ENCODE measurements around the gene BANP. TPM values are rescaled to one million over a fixed set of nuclear protein-coding genes. Genes with fewer than 3 reads are reported as not detected.
"Not testable (repeated sequence)": the region's sequence is repeated elsewhere in the genome, so short reads cannot be mapped to it uniquely, and the experiment has no call there.

The BANP gene
- total and polyA plus RNA-seq, 4 experiments from 2014 or later = 10.7 to 72.7 (median 44.1) TPM

DNA sequence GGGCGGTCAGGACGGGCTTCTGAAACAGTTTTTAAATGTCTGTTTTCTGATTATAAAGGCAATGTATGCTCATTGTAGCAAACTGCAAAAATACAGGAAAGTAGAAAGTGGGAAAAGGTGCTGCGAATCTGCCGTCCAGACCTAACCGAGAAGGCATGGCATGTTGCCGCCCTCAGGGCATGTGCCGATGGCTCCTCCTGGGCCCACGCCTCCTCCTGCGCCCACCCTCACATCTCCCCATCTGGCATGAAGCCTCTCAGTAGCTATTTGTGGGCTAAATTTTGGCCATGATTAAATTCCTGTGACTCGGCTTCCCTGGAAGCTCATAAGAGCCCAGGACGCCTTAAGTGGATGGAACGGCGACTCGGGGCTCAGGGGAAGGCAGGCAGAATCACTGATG, 148.7 kb downstream of the BANP start:
- H3K4me1 ChIP-seq (ENCODE audit: insufficient read depth, low read length); H3K27ac Mint-ChIP-seq; H3K4me3 ChIP-seq (ENCODE audit: low read length in 2 of 2); H3K36me3 ChIP-seq (ENCODE audit: insufficient read depth, low read length); CTCF ChIA-PET (ENCODE audit: partially characterized antibody); H3K27ac ChIP-seq (ENCODE audit: low read depth, low read length); H3K27me3 ChIP-seq (ENCODE audit: insufficient read depth, low read length); H3K36me3 Mint-ChIP-seq; H3K4me3 Mint-ChIP-seq; H3K27me3 Mint-ChIP-seq; intact Hi-C loops (cut with micrococcal nuclease); H3K9me3 ChIP-seq (ENCODE audit: control insufficient read depth in 1 of 2, low read length in 2 of 2); H3K4me1 Mint-ChIP-seq; DNase-seq; POLR2A ChIA-PET (ENCODE audit: partially characterized antibody): not testable (repeated sequence)
- peaks cover 0 to 22% (median 12%) of the 10 kb centered on the region in 8 donors for H3K9me3 Mint-ChIP-seq

- H3K4me1 Mint-ChIP-seq; H3K36me3 ChIP-seq (ENCODE audit: insufficient read depth, low read length); intact Hi-C loops (cut with micrococcal nuclease); H3K4me3 ChIP-seq (ENCODE audit: low read length in 2 of 2); H3K9me3 ChIP-seq (ENCODE audit: control insufficient read depth in 1 of 2, low read length in 2 of 2); H3K4me1 ChIP-seq (ENCODE audit: insufficient read depth, low read length); H3K27me3 ChIP-seq (ENCODE audit: insufficient read depth, low read length); H3K27ac ChIP-seq (ENCODE audit: low read depth, low read length); H3K36me3 Mint-ChIP-seq; H3K4me3 Mint-ChIP-seq; POLR2A ChIA-PET (ENCODE audit: partially characterized antibody); DNase-seq; CTCF ChIA-PET (ENCODE audit: partially characterized antibody); H3K27me3 Mint-ChIP-seq; H3K27ac Mint-ChIP-seq: not testable (repeated sequence)
- H3K9me3 Mint-ChIP-seq = peaks cover 0 to 15% (median 6%) of the 10 kb centered on the region in 8 donors
Measured at GRCh38 chr16:88100801-88101622, 149.8 kb downstream of the BANP start.

GRCh38 chr16:88101623-88102105, 150.4 kb downstream of the BANP start:
- H3K27ac ChIP-seq (ENCODE audit: low read depth, low read length); H3K9me3 ChIP-seq (ENCODE audit: control insufficient read depth in 1 of 2, low read length in 2 of 2); CTCF ChIA-PET (ENCODE audit: partially characterized antibody); H3K27me3 ChIP-seq (ENCODE audit: insufficient read depth, low read length); H3K27me3 Mint-ChIP-seq; H3K4me1 ChIP-seq (ENCODE audit: insufficient read depth, low read length); H3K27ac Mint-ChIP-seq; H3K4me3 Mint-ChIP-seq; POLR2A ChIA-PET (ENCODE audit: partially characterized antibody); DNase-seq; H3K36me3 Mint-ChIP-seq; intact Hi-C loops (cut with micrococcal nuclease); H3K4me1 Mint-ChIP-seq; H3K4me3 ChIP-seq (ENCODE audit: low read length in 2 of 2); H3K36me3 ChIP-seq (ENCODE audit: insufficient read depth, low read length): not testable (repeated sequence)
- H3K9me3 Mint-ChIP-seq = peaks cover 0 to 12% (median 2%) of the 10 kb centered on the region in 8 donors

- H3K27ac ChIP-seq (ENCODE audit: low read depth, low read length) = no peak overlapping the region
Measured at GRCh38 chr16:88102597-88102996, 151.4 kb downstream of the BANP start.

DNA sequence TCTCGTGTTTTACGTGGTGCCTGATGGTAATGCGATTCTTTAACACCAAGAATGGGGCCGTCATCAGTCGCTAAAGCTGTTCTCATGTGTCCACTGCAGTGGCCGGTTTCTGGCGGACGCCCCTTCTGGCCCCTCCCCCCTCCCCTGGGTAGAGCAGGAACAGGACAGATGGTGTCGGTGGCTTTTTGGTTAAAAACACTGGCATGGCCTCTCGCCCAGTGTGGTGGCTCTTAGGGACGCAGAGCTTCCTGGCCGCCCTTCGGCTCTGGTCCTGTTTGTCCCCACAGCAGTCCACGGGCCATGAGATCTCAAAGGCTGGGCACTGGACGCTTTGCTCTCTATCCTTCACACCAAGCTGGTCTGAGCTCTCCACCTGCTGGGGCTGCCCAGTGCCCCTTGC, 151.8 kb downstream of the BANP start:
- no peaks in the 10 kb centered on the region for H3K4me1 Mint-ChIP-seq
- ChIA-PET POLR2A (ENCODE audit: partially characterized antibody) (no interaction called here), CTCF (ENCODE audit: partially characterized antibody) (no interaction called here)
- H3K9me3 ChIP-seq (ENCODE audit: control insufficient read depth in 1 of 2, low read length in 2 of 2) = no peaks in the 10 kb centered on the region
- H3K27ac ChIP-seq (ENCODE audit: low read depth, low read length) = no peak overlapping the region
- peaks cover 2 to 5% of the 10 kb centered on the region in 2 donors for H3K27me3 Mint-ChIP-seq
- H3K4me3 ChIP-seq (ENCODE audit: low read length in 2 of 2) = no peak overlapping the region
- intact Hi-C loops (cut with micrococcal nuclease) = no loop called here
- H3K27me3 ChIP-seq (ENCODE audit: insufficient read depth, low read length) = no peaks in the 10 kb centered on the region
- H3K36me3 Mint-ChIP-seq = no peaks in the 10 kb centered on the region
- H3K4me1 ChIP-seq (ENCODE audit: insufficient read depth, low read length) = no peaks in the 10 kb centered on the region
- no peak overlapping the region for H3K4me3 Mint-ChIP-seq
- no peak overlapping the region for H3K27ac Mint-ChIP-seq
- peaks cover 0 to 5% (median under 1%) of the 10 kb centered on the region in 8 donors for H3K9me3 Mint-ChIP-seq
- no peaks in the 10 kb centered on the region for H3K36me3 ChIP-seq (ENCODE audit: insufficient read depth, low read length)
- no peak for DNase-seq

More at GRCh38 chr16:88102597-88102996, 151.4 kb downstream of the BANP start:
- Mint-ChIP-seq H3K4me1 (no peaks in the 10 kb centered on the region), H3K27ac (no peak overlapping the region), H3K36me3 (no peaks in the 10 kb centered on the region), H3K27me3 (peaks cover 2 to 5% of the 10 kb centered on the region in 2 donors), H3K9me3 (peaks cover 0 to 7% (median 1%) of the 10 kb centered on the region in 8 donors), H3K4me3 (no peak overlapping the region)
- no peaks in the 10 kb centered on the region for H3K4me1 ChIP-seq (ENCODE audit: insufficient read depth, low read length)
- POLR2A ChIA-PET (ENCODE audit: partially characterized antibody) = no interaction called here
- H3K9me3 ChIP-seq (ENCODE audit: control insufficient read depth in 1 of 2, low read length in 2 of 2) = no peaks in the 10 kb centered on the region
- CTCF ChIA-PET (ENCODE audit: partially characterized antibody) = no interaction called here
- H3K27me3 ChIP-seq (ENCODE audit: insufficient read depth, low read length) = no peaks in the 10 kb centered on the region
- H3K36me3 ChIP-seq (ENCODE audit: insufficient read depth, low read length) = no peaks in the 10 kb centered on the region
- intact Hi-C loops (cut with micrococcal nuclease) = no loop called here
- no peak for DNase-seq
- no peak overlapping the region for H3K4me3 ChIP-seq (ENCODE audit: low read length in 2 of 2)

DNA sequence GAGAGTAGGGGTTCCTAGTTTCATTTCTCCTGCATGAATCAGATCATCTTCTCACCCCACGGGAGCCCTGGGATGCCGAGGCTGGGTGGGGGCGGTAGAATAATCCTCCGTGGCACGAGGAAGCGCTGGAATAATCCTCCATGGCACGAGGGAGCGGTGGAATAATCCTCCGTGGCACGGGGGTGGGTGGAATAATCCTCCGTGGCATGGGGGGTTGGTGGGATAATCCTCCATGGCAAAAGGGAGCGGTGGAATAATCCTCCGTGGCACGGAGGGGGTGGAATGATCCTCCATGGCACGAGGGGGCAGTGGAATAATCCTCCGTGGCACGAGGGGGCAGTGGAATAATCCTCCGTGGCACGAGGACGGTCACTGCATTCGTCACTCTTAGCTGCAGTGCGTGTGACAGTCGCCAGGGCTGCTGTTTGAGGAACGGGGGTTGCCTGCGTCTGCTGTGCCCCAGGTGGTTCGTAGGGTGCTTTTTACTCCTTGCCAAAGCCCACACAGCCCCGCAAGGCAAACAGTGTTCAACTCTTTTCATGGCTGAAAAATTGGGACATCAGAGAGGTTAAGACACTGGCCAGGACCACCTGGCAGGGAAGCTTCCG, 152.5 kb downstream of the BANP start:
- H3K27ac Mint-ChIP-seq = no peak overlapping the region
- CTCF ChIA-PET (ENCODE audit: partially characterized antibody) = no interaction called here

DNA sequence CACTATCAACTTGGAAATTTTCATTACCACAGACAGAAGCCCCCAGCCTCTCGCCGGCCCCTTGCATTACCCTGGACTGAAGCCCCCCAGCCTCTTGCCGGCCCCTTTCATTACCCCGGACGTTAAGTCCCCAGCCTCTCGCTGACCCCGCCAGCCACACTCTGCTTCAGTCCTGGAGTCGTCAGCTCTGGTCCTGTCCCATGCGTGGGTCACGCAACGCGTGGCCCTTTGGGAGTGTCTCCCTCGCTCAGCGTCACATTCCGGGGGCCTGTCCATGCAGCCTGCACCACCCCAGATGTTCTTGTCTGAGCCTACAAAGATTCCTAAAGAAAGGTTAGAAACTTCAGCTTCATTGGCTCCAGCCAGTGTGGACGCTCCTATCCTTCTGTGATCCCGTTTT, 153.1 kb downstream of the BANP start:
- H3K27me3 Mint-ChIP-seq; H3K27ac Mint-ChIP-seq; H3K4me3 ChIP-seq (ENCODE audit: low read length in 2 of 2); CTCF ChIA-PET (ENCODE audit: partially characterized antibody); H3K36me3 ChIP-seq (ENCODE audit: insufficient read depth, low read length); DNase-seq; H3K9me3 Mint-ChIP-seq; H3K27me3 ChIP-seq (ENCODE audit: insufficient read depth, low read length); POLR2A ChIA-PET (ENCODE audit: partially characterized antibody); H3K36me3 Mint-ChIP-seq; intact Hi-C loops (cut with micrococcal nuclease); H3K4me1 ChIP-seq (ENCODE audit: insufficient read depth, low read length); H3K9me3 ChIP-seq (ENCODE audit: control insufficient read depth in 1 of 2, low read length in 2 of 2); H3K4me1 Mint-ChIP-seq; H3K27ac ChIP-seq (ENCODE audit: low read depth, low read length); H3K4me3 Mint-ChIP-seq: not testable (repeated sequence)

More for the DNA sequence above, 152.5 kb downstream of the BANP start:
- Histone ChIP-seq H3K36me3 (ENCODE audit: insufficient read depth, low read length) (no peaks in the 10 kb centered on the region), H3K4me1 (ENCODE audit: insufficient read depth, low read length) (no peaks in the 10 kb centered on the region), H3K27ac (ENCODE audit: low read depth, low read length) (no peak overlapping the region), H3K4me3 (ENCODE audit: low read length in 2 of 2) (no peak overlapping the region), H3K27me3 (ENCODE audit: insufficient read depth, low read length) (no peaks in the 10 kb centered on the region), H3K9me3 (ENCODE audit: control insufficient read depth in 1 of 2, low read length in 2 of 2) (no peaks in the 10 kb centered on the region)
- no peaks in the 10 kb centered on the region for H3K36me3 Mint-ChIP-seq
- peaks cover 2% of the 10 kb centered on the region in 2 donors for H3K27me3 Mint-ChIP-seq
- no peaks in the 10 kb centered on the region for H3K4me1 Mint-ChIP-seq
- H3K4me3 Mint-ChIP-seq = no peak overlapping the region
- intact Hi-C loops (cut with micrococcal nuclease) = no loop called here
- no peak for DNase-seq
- H3K9me3 Mint-ChIP-seq = peaks cover 0 to 1% (median 0%) of the 10 kb centered on the region in 8 donors
- POLR2A ChIA-PET (ENCODE audit: partially characterized antibody) = no interaction called here

Data from CD4-positive, alpha-beta memory T cell (primary cell).